H1 (cell line): ENCODE measurements around the gene TRIM40.

ENCODE experiments used
- HDAC2 ChIP-seq, 2 experiments: fragments of 300-600 bp in 1 of 2; sonication (generic) in 1 of 2; IDR thresholded peaks; 2 replicates each; pipeline ENCODE4 v1.6.1; 2011 to 2012; ENCODE audit warnings: low read depth in 2 of 2, low read length in 2 of 2, mild to moderate bottlenecking in 2 of 2, moderate library complexity in 2 of 2, borderline replicate concordance in 1 of 2, inconsistent platforms in 1 of 2
- POLR2A ChIP-seq, 2 experiments: IDR thresholded peaks; 1 replicate in 1 of 2; 2 replicates in 1 of 2; pipeline ENCODE4 v1.6.1; 2011; ENCODE audit warnings: low read depth in 2 of 2, low read length in 2 of 2, mild to moderate bottlenecking in 2 of 2; ENCODE audit errors: control extremely low read depth in 1 of 2
- POLR2AphosphoS5 ChIP-seq: IDR thresholded peaks from 2 replicates; pipeline ENCODE4 v1.6.1; 2011; ENCODE audit warnings: low read depth, low read length
- TAF1 ChIP-seq: IDR thresholded peaks from 2 replicates; pipeline ENCODE4 v1.6.1; 2011; ENCODE audit warnings: mild to moderate bottlenecking, low read depth, low read length
- TF ChIP-seq, protein P1 (sequence below), 3 experiments: IDR thresholded peaks; 1 replicate in 2 of 3; 2 replicates in 1 of 3; pipeline versions ENCODE4 v1.5.1 to v1.6.1; 2011; ENCODE audit warnings: low read length in 3 of 3, mild to moderate bottlenecking in 3 of 3, inconsistent platforms in 2 of 3, low read depth in 1 of 3, moderate library complexity in 1 of 3; ENCODE audit not compliant: insufficient read depth in 1 of 3; ENCODE audit errors: control extremely low read depth in 1 of 3

DNA sequence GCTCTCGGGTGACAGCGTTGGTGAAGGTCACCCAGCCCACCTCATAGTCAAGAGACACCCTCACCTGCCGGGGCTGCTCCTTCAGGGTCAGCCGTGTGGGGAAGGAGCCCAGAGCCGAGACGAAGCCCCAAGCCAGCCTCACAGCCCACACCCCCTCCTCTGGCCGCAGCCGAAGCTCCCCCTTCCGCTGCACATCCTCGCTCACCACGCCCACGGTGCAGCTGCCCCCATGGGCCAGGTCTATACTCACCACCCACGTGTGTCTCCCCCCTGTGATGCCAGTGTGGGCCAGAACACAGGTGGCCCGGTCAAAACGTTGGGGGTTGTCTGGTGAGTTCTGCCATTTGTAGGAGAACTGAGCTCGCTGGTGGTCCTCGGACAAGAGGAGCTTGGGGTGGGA is 18.1 kb downstream of the TRIM40 start:
- TF ChIP-seq, protein P1, sequence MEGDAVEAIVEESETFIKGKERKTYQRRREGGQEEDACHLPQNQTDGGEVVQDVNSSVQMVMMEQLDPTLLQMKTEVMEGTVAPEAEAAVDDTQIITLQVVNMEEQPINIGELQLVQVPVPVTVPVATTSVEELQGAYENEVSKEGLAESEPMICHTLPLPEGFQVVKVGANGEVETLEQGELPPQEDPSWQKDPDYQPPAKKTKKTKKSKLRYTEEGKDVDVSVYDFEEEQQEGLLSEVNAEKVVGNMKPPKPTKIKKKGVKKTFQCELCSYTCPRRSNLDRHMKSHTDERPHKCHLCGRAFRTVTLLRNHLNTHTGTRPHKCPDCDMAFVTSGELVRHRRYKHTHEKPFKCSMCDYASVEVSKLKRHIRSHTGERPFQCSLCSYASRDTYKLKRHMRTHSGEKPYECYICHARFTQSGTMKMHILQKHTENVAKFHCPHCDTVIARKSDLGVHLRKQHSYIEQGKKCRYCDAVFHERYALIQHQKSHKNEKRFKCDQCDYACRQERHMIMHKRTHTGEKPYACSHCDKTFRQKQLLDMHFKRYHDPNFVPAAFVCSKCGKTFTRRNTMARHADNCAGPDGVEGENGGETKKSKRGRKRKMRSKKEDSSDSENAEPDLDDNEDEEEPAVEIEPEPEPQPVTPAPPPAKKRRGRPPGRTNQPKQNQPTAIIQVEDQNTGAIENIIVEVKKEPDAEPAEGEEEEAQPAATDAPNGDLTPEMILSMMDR (IDR thresholded peaks at IDR 0.05; ENCODE audit: control extremely low read depth in 1 of 3, insufficient read depth in 1 of 3, low read depth in 1 of 3, low read length in 3 of 3) = no peak
- TF ChIP-seq HDAC2 (IDR thresholded peaks at IDR 0.05; ENCODE audit: borderline replicate concordance in 1 of 2, low read depth in 2 of 2, low read length in 2 of 2) (no peak), POLR2AphosphoS5 (no peak), POLR2A (IDR thresholded peaks at IDR 0.05; ENCODE audit: control extremely low read depth in 1 of 2, low read depth in 2 of 2, low read length in 2 of 2) (no peak), TAF1 (no peak)
